HCT116 (cell line): Measurements from ENCODE around the gene ZNF823. TPM values are rescaled to one million over a fixed set of nuclear protein-coding genes. Genes with fewer than 3 reads are reported as not detected.

Source experiments
- ATAC-seq: fragments of 200-7000 bp; cut with Tn5 transposase; 2 replicates; pipeline ENCODE4 v1.9.1; 2020; ENCODE audit warnings: mild to moderate bottlenecking, moderate library complexity
- BruUV-seq: library from RNA; stranded (reverse); fragments of 400-500 nt; replicated peaks from 2 replicates; lab custom pipeline; 2021; lab: Mats Ljungman, UMichigan
- CTCF ChIA-PET: fragments of 300-600 bp; sonication (Branson Sonifier 250); formaldehyde crosslinking; loops from one replicate; lab custom pipeline; 2021; ENCODE audit warnings: antibody characterized with exemption; lab: Charles Lee
- POLR2A ChIA-PET: fragments of 300-600, 350-600 bp; sonication (Branson Sonifier 250); formaldehyde crosslinking; loops from one replicate; lab custom pipeline; 2021; ENCODE audit warnings: antibody characterized with exemption; lab: Charles Lee
- RAD21 ChIA-PET, 2 experiments: fragments of 300-600 bp; sonication (Branson Sonifier 250); formaldehyde crosslinking; loops; one replicate each; lab custom pipeline; 2023; ENCODE audit warnings: low total read pairs in 2 of 2; ENCODE audit not compliant: uncharacterized antibody in 2 of 2, unreplicated experiment in 2 of 2, low non-redundant PET in 1 of 2; lab: Charles Lee
- DNase-seq: peaks from one replicate; pipeline ENCODE4 v3.0.0-alpha.2; 2010; ENCODE audit warnings: low read depth, low spot score
- H2AFZ ChIP-seq: fragments of 200-600 bp; shearing (Covaris generic), sonication (generic); 2 replicates; pipeline ENCODE4 v1.6.1; 2017; ENCODE audit warnings: low read depth, mixed run types, mixed read lengths, antibody characterized with exemption, low read length; ENCODE audit not compliant: poor library complexity, severe bottlenecking
- H3K27ac ChIP-seq: 2 replicates; pipeline ENCODE4 v1.5.1; 2012; ENCODE audit warnings: low read depth, low read length
- H3K27me3 ChIP-seq: fragments of 200-600 bp; sonication (generic); 2 replicates; pipeline ENCODE4 v1.6.1; 2016; ENCODE audit warnings: mixed run types, low read length, mixed read lengths; ENCODE audit not compliant: insufficient read depth
- H3K36me3 ChIP-seq, 2 experiments: fragments of 200-500 bp in 1 of 2; fragments of 200-600 bp in 1 of 2; sonication (Bioruptor generic) in 1 of 2; sonication (generic) in 1 of 2; 2 replicates each; pipeline versions ENCODE4 v1.5.1 to v1.6.1; 2014 to 2016; ENCODE audit warnings: low read length in 2 of 2, inconsistent platforms in 1 of 2, mixed read lengths in 1 of 2, mixed run types in 1 of 2; ENCODE audit not compliant: insufficient read depth in 2 of 2, control insufficient read depth in 1 of 2
- H3K4me1 ChIP-seq, 2 experiments: fragments of 200-600 bp in 1 of 2; sonication (generic) in 1 of 2; 2 replicates each; pipeline versions ENCODE4 v1.5.1 to v1.6.1; 2012 to 2017; ENCODE audit warnings: low read length in 2 of 2, inconsistent platforms in 1 of 2, mild to moderate bottlenecking in 1 of 2, mixed read lengths in 1 of 2, mixed run types in 1 of 2, moderate library complexity in 1 of 2; ENCODE audit not compliant: insufficient read depth in 2 of 2, control insufficient read depth in 1 of 2
- H3K4me2 ChIP-seq: fragments of 200-600 bp; sonication (generic); 2 replicates; pipeline ENCODE4 v1.6.1; 2017; ENCODE audit warnings: mixed run types, low read length, mixed read lengths
- H3K4me3 ChIP-seq, 2 experiments: fragments of 200-600 bp in 1 of 2; sonication (generic) in 1 of 2; replicated peaks in 1 of 2; 2 replicates each; pipeline ENCODE4 v1.5.1; 2011 to 2016; ENCODE audit warnings: low read length in 2 of 2, control low read depth in 1 of 2, low read depth in 1 of 2, mild to moderate bottlenecking in 1 of 2, mixed read lengths in 1 of 2, mixed run types in 1 of 2
- H3K79me2 ChIP-seq: fragments of 200-600 bp; sonication (generic); 2 replicates; pipeline ENCODE4 v1.6.1; 2017; ENCODE audit warnings: mild to moderate bottlenecking, mixed run types, low read length, moderate library complexity, mixed read lengths; ENCODE audit not compliant: insufficient read depth
- H3K9ac ChIP-seq: fragments of 200-600 bp; sonication (generic); 2 replicates; pipeline ENCODE4 v1.6.1; 2016; ENCODE audit warnings: low read length, mixed read lengths
- H3K9me2 ChIP-seq: fragments of 200-600 bp; sonication (generic), shearing (Covaris generic); 2 replicates; pipeline ENCODE4 v1.6.1; 2017; ENCODE audit warnings: mixed run types, mild to moderate bottlenecking, moderate library complexity; ENCODE audit not compliant: insufficient read depth
- H3K9me3 ChIP-seq, 2 experiments: fragments of 200-500 bp in 1 of 2; fragments of 200-600 bp in 1 of 2; sonication (Bioruptor generic) in 1 of 2; sonication (generic) in 1 of 2; 2 replicates each; pipeline ENCODE4 v1.6.1; 2014 to 2017; ENCODE audit warnings: low read length in 2 of 2, mixed read lengths in 2 of 2, inconsistent platforms in 1 of 2, low read depth in 1 of 2, mild to moderate bottlenecking in 1 of 2, mixed run types in 1 of 2, moderate library complexity in 1 of 2; ENCODE audit not compliant: control insufficient read depth in 1 of 2, insufficient read depth in 1 of 2
- H4K20me1 ChIP-seq: fragments of 200-600 bp; sonication (generic), shearing (Covaris generic); 2 replicates; pipeline ENCODE4 v1.6.1; 2017; ENCODE audit warnings: mixed run types, mild to moderate bottlenecking, moderate library complexity; ENCODE audit not compliant: insufficient read depth
- ATF3 ChIP-seq: IDR thresholded peaks from 2 replicates; pipeline ENCODE4 v1.6.1; 2012
- CBX3 ChIP-seq: IDR thresholded peaks from 2 replicates; pipeline ENCODE4 v1.6.1; 2012; ENCODE audit warnings: low read depth
- CEBPB ChIP-seq: IDR thresholded peaks from 2 replicates; pipeline ENCODE4 v1.6.1; 2012; ENCODE audit warnings: low read depth
- EGR1 ChIP-seq: IDR thresholded peaks from 2 replicates; pipeline ENCODE4 v1.6.1; 2012; ENCODE audit warnings: low read depth
- EZH2 ChIP-seq: fragments of 200-600 bp; sonication (generic); IDR thresholded peaks from 2 replicates; pipeline ENCODE4 v1.6.1; 2017; ENCODE audit warnings: antibody characterized with exemption, mixed run types
- FOSL1 ChIP-seq: IDR thresholded peaks from 2 replicates; pipeline ENCODE4 v1.6.1; 2012; ENCODE audit warnings: low read depth
- JUND ChIP-seq: IDR thresholded peaks from 2 replicates; pipeline ENCODE4 v1.6.1; 2012
- POLR2A ChIP-seq: IDR thresholded peaks from 2 replicates; pipeline ENCODE4 v1.7.0; 2011; ENCODE audit warnings: borderline replicate concordance; ENCODE audit not compliant: insufficient read depth, insufficient read length; ENCODE audit errors: extremely low read depth
- POLR2AphosphoS5 ChIP-seq: IDR thresholded peaks from 2 replicates; pipeline ENCODE4 v1.6.1; 2011; ENCODE audit warnings: mild to moderate bottlenecking, low read depth, low read length, moderate library complexity
- REST ChIP-seq: IDR thresholded peaks from 2 replicates; pipeline ENCODE4 v1.6.1; 2012; ENCODE audit warnings: low read depth
- SIN3A ChIP-seq: IDR thresholded peaks from 2 replicates; pipeline ENCODE4 v1.6.1; 2012; ENCODE audit warnings: low read depth
- TCF7L2 ChIP-seq: IDR thresholded peaks from 2 replicates; pipeline ENCODE4 v1.7.0; 2011; ENCODE audit warnings: borderline replicate concordance, inconsistent platforms; ENCODE audit not compliant: insufficient read depth, insufficient read length; ENCODE audit errors: extremely low read depth
- YY1 ChIP-seq: IDR thresholded peaks from 2 replicates; pipeline ENCODE4 v1.6.1; 2011; ENCODE audit warnings: low read length, low read depth, moderate library complexity, mild to moderate bottlenecking; ENCODE audit not compliant: insufficient replicate concordance; ENCODE audit errors: extremely low read depth
- ZFX ChIP-seq: fragments of 450-650 bp; IDR thresholded peaks from 2 replicates; pipeline ENCODE4 v1.6.1; 2017
- intact Hi-C: fragments of 100-400 bp; cut with micrococcal nuclease; formaldehyde crosslinking; loops from 2 replicates; pipeline ENCODE4 v1.10.0; 2022
- total RNA-seq: library from RNA; stranded (reverse); gene quantifications from one replicate; pipeline ENCODE4 v1.2.1, GENCODE V29; 2021; ENCODE audit not compliant: unreplicated experiment

Gene ZNF823
- total RNA-seq, 1 experiment from 2014 or later = 4.7 TPM

- Histone ChIP-seq H3K9me2 (0 out of 2 replicates have a peak, but pooled peaks cover 2% of the 10 kb centered on the region), H3K27me3 (no peaks in the 10 kb centered on the region), H3K4me3 (no peak overlapping the region), H4K20me1 (no peaks in the 10 kb centered on the region), H3K4me2 (no peak overlapping the region), H3K36me3 (no peaks in the 10 kb centered on the region), H3K9ac (no peak overlapping the region), H3K79me2 (no peaks in the 10 kb centered on the region), H2AFZ (no peak overlapping the region), H3K27ac (no peak overlapping the region), H3K4me1 (no peaks in the 10 kb centered on the region), H3K9me3 (no peaks in the 10 kb centered on the region)
- ChIA-PET CTCF (no interaction called here), RAD21 (no interaction called here), POLR2A (no interaction called here)
- TF ChIP-seq ATF3 (no peak), POLR2A (no peak), CEBPB (no peak), POLR2AphosphoS5 (no peak), TCF7L2 (no peak), FOSL1 (no peak), YY1 (no peak), EZH2 (no peak), CBX3 (no peak), SIN3A (no peak), JUND (no peak), REST (no peak), ZFX (no peak), EGR1 (no peak)
- ATAC-seq (no peak), DNase-seq (no peak)
- intact Hi-C loops = no loop called here
- no TSS peak for BruUV-seq
Measured at GRCh38 chr19:11705474-11705873, 33.3 kb downstream of the ZNF823 start.
